K562 (cell line): ENCODE results near the gene DTWD2. TPM values are rescaled to one million over a fixed set of nuclear protein-coding genes. Genes with fewer than 3 reads are reported as not detected.

Experiments used
- ATAC-seq: fragments of 200-7000 bp; cut with Tn5 transposase; 3 replicates; pipeline ENCODE4 v1.9.1; 2020; ENCODE audit warnings: moderate library complexity
- BruUV-seq: library from RNA; stranded (reverse); fragments of 400-500 nt; replicated peaks from 2 replicates; lab custom pipeline; 2021; lab: Mats Ljungman, UMichigan
- CTCF ChIA-PET: fragments of 300-600 bp; formaldehyde crosslinking; extraction: SDS; loops from one replicate; lab custom pipeline; 2021; ENCODE audit warnings: low intra/inter-chr PET ratio; lab: Yijun Ruan, JAX
- POLR2A ChIA-PET: fragments of 300-600, 350-650 bp; sonication (Branson Sonifier 250); formaldehyde crosslinking; extraction: SDS; loops from one replicate; lab custom pipeline; 2021; ENCODE audit warnings: antibody characterized with exemption, inconsistent platforms; lab: Yijun Ruan, JAX
- DNase-seq, 4 experiments: peaks; one replicate each; pipeline versions ENCODE4 v3.0.0 to v3.0.0-alpha.2; 2011 to 2018; ENCODE audit warnings: low spot score in 3 of 4, mixed read lengths in 3 of 4; ENCODE audit errors: extremely low read depth in 1 of 4
- FAIRE-seq: peaks from 2 replicates; lab custom pipeline; 2011; peaks lifted over from hg19 to GRCh38; lab: Jason Lieb, UNC
- H2AFZ ChIP-seq: 2 replicates; pipeline ENCODE4 v1.6.0; 2011; ENCODE audit warnings: low read depth, low read length, control low read depth, inconsistent platforms
- H3K27ac ChIP-seq: fragments of 200-600 bp; 3 replicates; pipeline ENCODE4 v1.8.0; 2011; ENCODE audit warnings: low read depth, mild to moderate bottlenecking, control low read depth, inconsistent platforms, low read length, moderate library complexity, mixed read lengths; ENCODE audit errors: extremely low read depth
- H3K27me3 ChIP-seq, 2 experiments: fragments of 300-600 bp in 1 of 2; 2 replicates in 1 of 2; 3 replicates in 1 of 2; pipeline versions ENCODE4 v1.6.0 to v1.8.0; 2011; ENCODE audit warnings: inconsistent platforms in 2 of 2, low read length in 2 of 2, mild to moderate bottlenecking in 1 of 2, mixed read lengths in 1 of 2, moderate library complexity in 1 of 2; ENCODE audit not compliant: control insufficient read depth in 2 of 2, insufficient read depth in 2 of 2
- H3K36me3 ChIP-seq: fragments of 300-600 bp; 3 replicates; pipeline ENCODE4 v1.8.0; 2011; ENCODE audit warnings: mild to moderate bottlenecking, low read length, inconsistent platforms; ENCODE audit not compliant: control insufficient read depth, insufficient read depth
- H3K4me1 ChIP-seq, 2 experiments: fragments of 200-600 bp in 1 of 2; replicated peaks in 1 of 2; 2 replicates in 1 of 2; 3 replicates in 1 of 2; pipeline versions ENCODE4 v1.5.1 to v1.8.0; 2011; ENCODE audit warnings: inconsistent platforms in 2 of 2, low read length in 2 of 2, mild to moderate bottlenecking in 1 of 2, mixed read lengths in 1 of 2, moderate library complexity in 1 of 2; ENCODE audit not compliant: control insufficient read depth in 2 of 2, insufficient read depth in 2 of 2
- H3K4me2 ChIP-seq: 2 replicates; pipeline ENCODE4 v1.6.1; 2011; ENCODE audit warnings: low read length, control low read depth, inconsistent platforms, mixed read lengths; ENCODE audit not compliant: insufficient read depth
- H3K4me3 ChIP-seq: fragments of 200-600 bp; sonication (generic), shearing (Covaris generic); 2 replicates; pipeline ENCODE4 v1.5.1; 2016; ENCODE audit warnings: control low read depth, inconsistent platforms
- H3K79me2 ChIP-seq: fragments of 200-600 bp; 3 replicates; pipeline ENCODE4 v1.8.0; 2011; ENCODE audit warnings: low read length, inconsistent platforms; ENCODE audit not compliant: control insufficient read depth, insufficient read depth
- H3K9ac ChIP-seq, 2 experiments: 2 replicates each; pipeline versions ENCODE4 v1.6.0 to v1.6.1; 2011; ENCODE audit warnings: low read depth in 2 of 2, low read length in 2 of 2, control low read depth in 1 of 2, inconsistent platforms in 1 of 2, mild to moderate bottlenecking in 1 of 2, mixed read lengths in 1 of 2; ENCODE audit not compliant: insufficient read depth in 1 of 2
- H3K9me1 ChIP-seq: one replicate; pipeline ENCODE4 v1.6.0; 2011; ENCODE audit warnings: inconsistent platforms, mild to moderate bottlenecking, low read length, moderate library complexity; ENCODE audit not compliant: control insufficient read depth, insufficient read depth
- H3K9me3 ChIP-seq: replicated peaks from 2 replicates; pipeline ENCODE4 v1.5.1; 2011; ENCODE audit warnings: low read depth, low read length, inconsistent platforms; ENCODE audit not compliant: control insufficient read depth, insufficient read depth
- H4K20me1 ChIP-seq: replicated peaks from 2 replicates; pipeline ENCODE4 v1.6.1; 2011; ENCODE audit warnings: low read length, inconsistent platforms, mixed read lengths; ENCODE audit not compliant: control insufficient read depth, insufficient read depth
- ATF1 ChIP-seq, 2 experiments: fragments of 450-650 bp in 1 of 2; IDR thresholded peaks; 2 replicates each; pipeline ENCODE4 v1.6.1; 2016; ENCODE audit warnings: missing compliant biosample characterization in 1 of 2, missing genetic modification characterization in 1 of 2
- HDAC8 ChIP-seq: fragments of 450-650 bp; IDR thresholded peaks from 2 replicates; pipeline ENCODE4 v1.6.1; 2016; ENCODE audit warnings: mild to moderate bottlenecking, missing genetic modification characterization, moderate library complexity, missing compliant biosample characterization
- MCM7 ChIP-seq, 2 experiments: fragments of 450-650 bp; IDR thresholded peaks; 2 replicates each; pipeline ENCODE4 v1.6.1; 2016 to 2018
- MTA2 ChIP-seq: fragments of 450-650 bp; IDR thresholded peaks from 2 replicates; pipeline ENCODE4 v1.6.1; 2016; ENCODE audit warnings: low read depth
- PREB ChIP-seq: sonication (generic); formaldehyde crosslinking; IDR thresholded peaks from 2 replicates; pipeline ENCODE4 v1.8.1; 2023; ENCODE audit warnings: mild to moderate bottlenecking, missing genetic modification reagents
- PRMT5 ChIP-seq: sonication (generic); formaldehyde crosslinking; IDR thresholded peaks from 2 replicates; pipeline ENCODE4 v1.5.0; 2020; ENCODE audit warnings: missing genetic modification reagents
- RBM17 ChIP-seq: fragments of 200-400 bp; formaldehyde crosslinking; IDR thresholded peaks from 2 replicates; pipeline ENCODE4 v1.6.1; 2017; ENCODE audit warnings: low read depth, mild to moderate bottlenecking, low read length, borderline replicate concordance
- RBM34 ChIP-seq: fragments of 200-400 bp; formaldehyde crosslinking; IDR thresholded peaks from 2 replicates; pipeline ENCODE4 v1.6.1; 2018; ENCODE audit warnings: low read length, borderline replicate concordance; ENCODE audit not compliant: insufficient read depth
- SFPQ ChIP-seq: fragments of 200-400 bp; formaldehyde crosslinking; IDR thresholded peaks from 2 replicates; pipeline ENCODE4 v1.6.1; 2017; ENCODE audit warnings: mild to moderate bottlenecking, low read depth, low read length, moderate library complexity
- WGBS: fragments of 100-300 bp; shearing (Covaris generic); methylation state at CpG from one replicate; pipeline ENCODE4 v1.1.6; 2016; ENCODE audit warnings: low coverage, mixed read lengths; ENCODE audit not compliant: insufficient coverage; ENCODE audit errors: missing lambda C conversion rate; 5-methylcytosine and 5-hydroxymethylcytosine counted together
- in situ Hi-C: fragments of 300-500 bp; cut with MboI; formaldehyde crosslinking; loops from 4 replicates; pipeline ENCODE4 v1.15.0; 2018; ENCODE audit warnings: inconsistent platforms, mixed read lengths
- intact Hi-C: fragments of 100-400 bp; cut with micrococcal nuclease; formaldehyde crosslinking; loops from 2 replicates; pipeline ENCODE4 v1.14.2; 2022
- polyA plus RNA-seq, 8 experiments: library from polyadenylated mRNA; depleted of rRNA in 4 of 8; stranded (reverse) in 5 of 8; unstranded in 3 of 8; fragments of >200 nt; fragmentation: Nextera tagmentation in 2 of 8; fragmentation: Illumina TruSeq in 1 of 8; extraction: Ambion mirVana in 2 of 8; extraction: Trizol in 1 of 8; gene quantifications; 2 replicates each; pipeline versions ENCODE4 v1.2.1 to v1.2.3, GENCODE V29; 2011 to 2014; ENCODE audit warnings: inconsistent platforms in 1 of 8, missing spikeins in 1 of 8
- total RNA-seq, 7 experiments: library from RNA; depleted of rRNA in 6 of 7; stranded (reverse); fragments of >200 nt in 6 of 7; fragmentation: Illumina TruSeq in 2 of 7; extraction: Trizol in 2 of 7; gene quantifications; 2 replicates each; pipeline versions ENCODE4 v1.2.1 to v1.2.3, GENCODE V29; 2011 to 2021; ENCODE audit warnings: low replicate concordance in 1 of 7

The DTWD2 gene
- total and polyA plus RNA-seq, 9 of the 15 experiments (the other 6 are each of a cell fraction or from before 2014, with no cell fraction given): 0.99 to 10.8 (median 4.1) TPM

- POLR2A ChIA-PET: no interaction called here
- no peaks in the 10 kb centered on the region for H3K27me3 ChIP-seq
- in situ Hi-C loops: no loop called here
- H3K9me1 ChIP-seq: no peaks in the 10 kb centered on the region
- H3K27ac ChIP-seq: no peak overlapping the region
- H4K20me1 ChIP-seq: no peaks in the 10 kb centered on the region
- DNase-seq (no peak), ATAC-seq (no peak), FAIRE-seq (no peak)
- no TSS peak for BruUV-seq
- H3K9me3 ChIP-seq: no peaks in the 10 kb centered on the region
- 0% methylated on average over 2 of the region's 2 CpGs for WGBS
- H3K4me3 ChIP-seq: no peak overlapping the region
- no peak overlapping the region for H3K9ac ChIP-seq
- TF ChIP-seq SFPQ: no peak
- TF ChIP-seq MTA2: no peak
- TF ChIP-seq ATF1 (CRISPR knock-in tag; IDR thresholded peaks at IDR 0.05): no peak
- TF ChIP-seq ATF1 (tag; IDR thresholded peaks at IDR 0.05): no peak
- TF ChIP-seq MCM7 (IDR thresholded peaks at IDR 0.05): no peak
- no peak for TF ChIP-seq RBM17
- TF ChIP-seq RBM34: no peak
- no peak for TF ChIP-seq PREB (CRISPR knock-in tag)
- no peak for TF ChIP-seq PRMT5 (CRISPR knock-in tag)
- TF ChIP-seq HDAC8 (tag): no peak
- no peaks in the 10 kb centered on the region for H3K4me1 ChIP-seq
- intact Hi-C loops: no loop called here
- CTCF ChIA-PET: no interaction called here
- no peak overlapping the region for H2AFZ ChIP-seq
- no peaks in the 10 kb centered on the region for H3K36me3 ChIP-seq
- no peak overlapping the region for H3K4me2 ChIP-seq
- no peaks in the 10 kb centered on the region for H3K79me2 ChIP-seq
Observed at GRCh38 chr5:118802335-118802734, 186.0 kb downstream of the DTWD2 start.
